SK-N-SH (cell line): ENCODE measurements around the gene SCAI. TPM values are rescaled to one million over a fixed set of nuclear protein-coding genes. Genes with fewer than 3 reads are reported as not detected.

Experiments
- CTCF ChIA-PET: fragments of 300-600, 350-600 bp; formaldehyde crosslinking; extraction: SDS; loops from one replicate; lab custom pipeline; 2021; lab: Yijun Ruan, JAX
- POLR2A ChIA-PET: fragments of 350-600 bp; sonication (Branson Sonifier 250); formaldehyde crosslinking; extraction: SDS; loops from one replicate; lab custom pipeline; 2020; ENCODE audit warnings: antibody characterized with exemption, inconsistent platforms; lab: Yijun Ruan, JAX
- DNase-seq: peaks from one replicate; pipeline ENCODE4 v3.0.0; 2012
- H2AFZ ChIP-seq: fragments of 200-600 bp; sonication (generic); 2 replicates; pipeline ENCODE4 v1.8.1; 2016; ENCODE audit warnings: antibody characterized with exemption, mild to moderate bottlenecking, low read depth
- H3F3A ChIP-seq: fragments of 200-600 bp; sonication (generic); replicated peaks from 2 replicates; pipeline ENCODE3; 2016; ENCODE audit warnings: antibody characterized with exemption, mild to moderate bottlenecking; ENCODE audit not compliant: insufficient read depth
- H3K27ac ChIP-seq, 2 experiments: fragments of 200-500 bp in 1 of 2; fragments of 200-600 bp in 1 of 2; sonication (Bioruptor generic) in 1 of 2; sonication (generic), shearing (Covaris generic) in 1 of 2; 2 replicates each; pipeline versions ENCODE4 v1.5.1 to v1.6.1; 2014 to 2016; ENCODE audit warnings: low read depth in 2 of 2, inconsistent platforms in 1 of 2, low read length in 1 of 2, mild to moderate bottlenecking in 1 of 2, mixed read lengths in 1 of 2
- H3K27me3 ChIP-seq: fragments of 200-600 bp; sonication (generic), shearing (Covaris generic); 2 replicates; pipeline ENCODE4 v1.6.1; 2016; ENCODE audit warnings: mixed run types; ENCODE audit not compliant: insufficient read depth
- H3K36me3 ChIP-seq, 2 experiments: fragments of 200-500 bp in 1 of 2; fragments of 200-600 bp in 1 of 2; sonication (Bioruptor generic) in 1 of 2; sonication (generic) in 1 of 2; replicated peaks in 1 of 2; 2 replicates each; pipeline versions ENCODE3 to v1.5.1; 2014 to 2016; ENCODE audit warnings: low read length in 1 of 2, mild to moderate bottlenecking in 1 of 2; ENCODE audit not compliant: insufficient read depth in 2 of 2, control insufficient read depth in 1 of 2
- H3K4me1 ChIP-seq, 2 experiments: fragments of 200-500 bp in 1 of 2; fragments of 200-600 bp in 1 of 2; sonication (Bioruptor generic) in 1 of 2; sonication (generic), shearing (Covaris generic) in 1 of 2; 2 replicates each; pipeline versions ENCODE4 v1.5.1 to v1.6.1; 2014 to 2016; ENCODE audit warnings: low read depth in 1 of 2, low read length in 1 of 2, mixed run types in 1 of 2; ENCODE audit not compliant: insufficient read depth in 2 of 2, control insufficient read depth in 1 of 2
- H3K4me2 ChIP-seq: fragments of 200-600 bp; sonication (generic), shearing (Covaris generic); 2 replicates; pipeline ENCODE4 v1.6.1; 2017; ENCODE audit warnings: mixed run types
- H3K4me3 ChIP-seq, 2 experiments: fragments of 200-500 bp in 1 of 2; fragments of 200-600 bp in 1 of 2; sonication (Bioruptor generic) in 1 of 2; sonication (generic), shearing (Covaris generic) in 1 of 2; 2 replicates each; pipeline versions ENCODE4 v1.5.1 to v1.8.1; 2014 to 2016; ENCODE audit warnings: low read depth in 2 of 2, inconsistent platforms in 1 of 2, low read length in 1 of 2, mild to moderate bottlenecking in 1 of 2, mixed read lengths in 1 of 2, moderate library complexity in 1 of 2
- H3K79me2 ChIP-seq: fragments of 200-600 bp; sonication (generic); 2 replicates; pipeline ENCODE4 v1.8.1; 2017; ENCODE audit warnings: mild to moderate bottlenecking; ENCODE audit not compliant: insufficient read depth
- H3K9ac ChIP-seq: fragments of 200-600 bp; sonication (generic); 2 replicates; pipeline ENCODE4 v1.6.1; 2017; ENCODE audit warnings: mixed run types
- H3K9me2 ChIP-seq: fragments of 200-600 bp; sonication (generic); 2 replicates; pipeline ENCODE4 v1.6.1; 2017; ENCODE audit warnings: mixed run types
- H3K9me3 ChIP-seq: fragments of 200-600 bp; sonication (generic); 2 replicates; pipeline ENCODE4 v1.6.1; 2017; ENCODE audit warnings: mixed run types, mild to moderate bottlenecking, moderate library complexity
- H4K20me1 ChIP-seq: fragments of 200-600 bp; sonication (generic); 2 replicates; pipeline ENCODE4 v1.6.1; 2017; ENCODE audit warnings: mild to moderate bottlenecking, mixed run types; ENCODE audit not compliant: insufficient read depth
- CHD2 ChIP-seq: fragments of 150-350 bp; IDR thresholded peaks from 2 replicates; pipeline ENCODE4 v1.6.1; 2018; ENCODE audit warnings: low read length; ENCODE audit not compliant: partially characterized antibody
- EP300 ChIP-seq, 2 experiments: IDR thresholded peaks; 2 replicates each; pipeline versions ENCODE4 v1.4.0 to v1.6.1; 2012; ENCODE audit warnings: borderline replicate concordance in 1 of 2, low read depth in 1 of 2, low read length in 1 of 2
- FOXM1 ChIP-seq: IDR thresholded peaks from 2 replicates; pipeline ENCODE4 v1.4.0; 2012; ENCODE audit warnings: low read depth, mild to moderate bottlenecking
- GATA2 ChIP-seq: sonication (generic); formaldehyde crosslinking; IDR thresholded peaks from 2 replicates; pipeline ENCODE4 v1.5.0; 2020; ENCODE audit warnings: mild to moderate bottlenecking, missing genetic modification reagents
- JUND ChIP-seq: IDR thresholded peaks from 2 replicates; pipeline ENCODE4 v1.4.0; 2012
- MEF2A ChIP-seq: IDR thresholded peaks from 2 replicates; pipeline ENCODE4 v1.4.0; 2012; ENCODE audit warnings: low read depth, borderline replicate concordance
- MXI1 ChIP-seq: IDR thresholded peaks from 2 replicates; pipeline ENCODE4 v1.6.1; 2012; ENCODE audit warnings: mild to moderate bottlenecking, low read depth, low read length, improper control_type of control experiment
- SIN3A ChIP-seq: IDR thresholded peaks from 2 replicates; pipeline ENCODE4 v1.6.1; 2012; ENCODE audit warnings: low read depth, mild to moderate bottlenecking, low read length, moderate library complexity, borderline replicate concordance
- SMC3 ChIP-seq: IDR thresholded peaks from 2 replicates; pipeline ENCODE4 v1.6.1; 2012; ENCODE audit warnings: low read depth, low read length, improper control_type of control experiment
- TCF12 ChIP-seq: IDR thresholded peaks from 2 replicates; pipeline ENCODE4 v1.4.0; 2012
- polyA plus RNA-seq, 3 experiments: library from polyadenylated mRNA; depleted of rRNA; stranded (reverse); fragments of >200 nt; gene quantifications; 2 replicates each; pipeline ENCODE4 v1.2.3, GENCODE V29; 2012
- TF ChIP-seq, protein P1 (sequence below): IDR thresholded peaks from 2 replicates; pipeline ENCODE4 v1.6.1; 2012; ENCODE audit warnings: mild to moderate bottlenecking, low read depth, low read length, moderate library complexity
- TF ChIP-seq, protein P2 (sequence below): IDR thresholded peaks from 2 replicates; pipeline ENCODE4; 2012
- TF ChIP-seq, protein P3 (sequence below): fragments of 150-350 bp; IDR thresholded peaks from 2 replicates; pipeline ENCODE4 v1.6.1; 2017; ENCODE audit warnings: antibody characterized with exemption, low read length, low read depth, borderline replicate concordance
- TF ChIP-seq, protein P4 (sequence below): IDR thresholded peaks from 2 replicates; pipeline ENCODE4 v1.4.0; 2012; ENCODE audit warnings: low read depth, borderline replicate concordance
- TF ChIP-seq, protein P5 (sequence below): IDR thresholded peaks from 2 replicates; pipeline ENCODE4 v1.4.0; 2012; ENCODE audit warnings: low read depth

Gene SCAI
- polyA plus RNA-seq, 1 of the 3 experiments (the other 2 are of a cell fraction), result 0.85 TPM

DNA sequence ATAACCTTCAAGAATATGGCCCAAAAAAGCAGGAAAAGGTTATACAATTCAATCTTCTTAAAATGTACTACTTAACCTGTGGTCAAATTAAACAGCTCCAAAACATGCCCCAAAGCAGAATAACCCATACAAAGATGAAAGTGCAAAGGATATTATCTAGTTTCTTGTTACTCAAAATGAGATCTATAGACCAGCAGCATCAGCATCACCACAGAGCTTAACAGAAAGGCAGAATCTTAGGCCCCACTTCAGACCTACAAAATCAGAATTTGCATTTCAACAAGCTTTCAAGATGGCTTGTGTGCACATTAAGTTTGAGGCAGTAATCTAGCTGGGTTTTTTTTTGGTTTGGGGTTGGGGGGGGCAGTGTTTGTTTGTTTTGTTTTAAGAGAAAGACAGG lies 54.0 kb downstream of the SCAI start:
- H3K4me1 ChIP-seq, result no peaks in the 10 kb centered on the region
- POLR2A ChIA-PET, result no interaction called here
- no peaks in the 10 kb centered on the region for H3K36me3 ChIP-seq
- H3K9me2 ChIP-seq, result no peaks in the 10 kb centered on the region
- no peaks in the 10 kb centered on the region for H4K20me1 ChIP-seq
- no peak overlapping the region for H2AFZ ChIP-seq
- TF ChIP-seq CHD2, result no peak
- TF ChIP-seq GATA2 (CRISPR knock-in tag), result no peak
- no peak for TF ChIP-seq FOXM1
- TF ChIP-seq TCF12, result no peak
- no peak for TF ChIP-seq MXI1
- TF ChIP-seq SIN3A, result no peak
- TF ChIP-seq, protein P1, sequence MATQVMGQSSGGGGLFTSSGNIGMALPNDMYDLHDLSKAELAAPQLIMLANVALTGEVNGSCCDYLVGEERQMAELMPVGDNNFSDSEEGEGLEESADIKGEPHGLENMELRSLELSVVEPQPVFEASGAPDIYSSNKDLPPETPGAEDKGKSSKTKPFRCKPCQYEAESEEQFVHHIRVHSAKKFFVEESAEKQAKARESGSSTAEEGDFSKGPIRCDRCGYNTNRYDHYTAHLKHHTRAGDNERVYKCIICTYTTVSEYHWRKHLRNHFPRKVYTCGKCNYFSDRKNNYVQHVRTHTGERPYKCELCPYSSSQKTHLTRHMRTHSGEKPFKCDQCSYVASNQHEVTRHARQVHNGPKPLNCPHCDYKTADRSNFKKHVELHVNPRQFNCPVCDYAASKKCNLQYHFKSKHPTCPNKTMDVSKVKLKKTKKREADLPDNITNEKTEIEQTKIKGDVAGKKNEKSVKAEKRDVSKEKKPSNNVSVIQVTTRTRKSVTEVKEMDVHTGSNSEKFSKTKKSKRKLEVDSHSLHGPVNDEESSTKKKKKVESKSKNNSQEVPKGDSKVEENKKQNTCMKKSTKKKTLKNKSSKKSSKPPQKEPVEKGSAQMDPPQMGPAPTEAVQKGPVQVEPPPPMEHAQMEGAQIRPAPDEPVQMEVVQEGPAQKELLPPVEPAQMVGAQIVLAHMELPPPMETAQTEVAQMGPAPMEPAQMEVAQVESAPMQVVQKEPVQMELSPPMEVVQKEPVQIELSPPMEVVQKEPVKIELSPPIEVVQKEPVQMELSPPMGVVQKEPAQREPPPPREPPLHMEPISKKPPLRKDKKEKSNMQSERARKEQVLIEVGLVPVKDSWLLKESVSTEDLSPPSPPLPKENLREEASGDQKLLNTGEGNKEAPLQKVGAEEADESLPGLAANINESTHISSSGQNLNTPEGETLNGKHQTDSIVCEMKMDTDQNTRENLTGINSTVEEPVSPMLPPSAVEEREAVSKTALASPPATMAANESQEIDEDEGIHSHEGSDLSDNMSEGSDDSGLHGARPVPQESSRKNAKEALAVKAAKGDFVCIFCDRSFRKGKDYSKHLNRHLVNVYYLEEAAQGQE, result no peak
- TF ChIP-seq MEF2A, result no peak
- TF ChIP-seq, protein P2, sequence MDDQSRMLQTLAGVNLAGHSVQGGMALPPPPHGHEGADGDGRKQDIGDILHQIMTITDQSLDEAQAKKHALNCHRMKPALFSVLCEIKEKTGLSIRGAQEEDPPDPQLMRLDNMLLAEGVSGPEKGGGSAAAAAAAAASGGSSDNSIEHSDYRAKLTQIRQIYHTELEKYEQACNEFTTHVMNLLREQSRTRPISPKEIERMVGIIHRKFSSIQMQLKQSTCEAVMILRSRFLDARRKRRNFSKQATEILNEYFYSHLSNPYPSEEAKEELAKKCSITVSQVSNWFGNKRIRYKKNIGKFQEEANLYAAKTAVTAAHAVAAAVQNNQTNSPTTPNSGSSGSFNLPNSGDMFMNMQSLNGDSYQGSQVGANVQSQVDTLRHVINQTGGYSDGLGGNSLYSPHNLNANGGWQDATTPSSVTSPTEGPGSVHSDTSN, result no peak
- TF ChIP-seq SMC3, result no peak
- TF ChIP-seq, protein P3, sequence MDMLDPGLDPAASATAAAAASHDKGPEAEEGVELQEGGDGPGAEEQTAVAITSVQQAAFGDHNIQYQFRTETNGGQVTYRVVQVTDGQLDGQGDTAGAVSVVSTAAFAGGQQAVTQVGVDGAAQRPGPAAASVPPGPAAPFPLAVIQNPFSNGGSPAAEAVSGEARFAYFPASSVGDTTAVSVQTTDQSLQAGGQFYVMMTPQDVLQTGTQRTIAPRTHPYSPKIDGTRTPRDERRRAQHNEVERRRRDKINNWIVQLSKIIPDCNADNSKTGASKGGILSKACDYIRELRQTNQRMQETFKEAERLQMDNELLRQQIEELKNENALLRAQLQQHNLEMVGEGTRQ, result no peak
- TF ChIP-seq EP300 (IDR thresholded peaks at IDR 0.05; ENCODE audit: borderline replicate concordance in 1 of 2, low read depth in 1 of 2, low read length in 1 of 2), result no peak
- TF ChIP-seq, protein P4, sequence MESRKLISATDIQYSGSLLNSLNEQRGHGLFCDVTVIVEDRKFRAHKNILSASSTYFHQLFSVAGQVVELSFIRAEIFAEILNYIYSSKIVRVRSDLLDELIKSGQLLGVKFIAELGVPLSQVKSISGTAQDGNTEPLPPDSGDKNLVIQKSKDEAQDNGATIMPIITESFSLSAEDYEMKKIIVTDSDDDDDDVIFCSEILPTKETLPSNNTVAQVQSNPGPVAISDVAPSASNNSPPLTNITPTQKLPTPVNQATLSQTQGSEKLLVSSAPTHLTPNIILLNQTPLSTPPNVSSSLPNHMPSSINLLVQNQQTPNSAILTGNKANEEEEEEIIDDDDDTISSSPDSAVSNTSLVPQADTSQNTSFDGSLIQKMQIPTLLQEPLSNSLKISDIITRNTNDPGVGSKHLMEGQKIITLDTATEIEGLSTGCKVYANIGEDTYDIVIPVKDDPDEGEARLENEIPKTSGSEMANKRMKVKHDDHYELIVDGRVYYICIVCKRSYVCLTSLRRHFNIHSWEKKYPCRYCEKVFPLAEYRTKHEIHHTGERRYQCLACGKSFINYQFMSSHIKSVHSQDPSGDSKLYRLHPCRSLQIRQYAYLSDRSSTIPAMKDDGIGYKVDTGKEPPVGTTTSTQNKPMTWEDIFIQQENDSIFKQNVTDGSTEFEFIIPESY, result no peak
- TF ChIP-seq, protein P5, sequence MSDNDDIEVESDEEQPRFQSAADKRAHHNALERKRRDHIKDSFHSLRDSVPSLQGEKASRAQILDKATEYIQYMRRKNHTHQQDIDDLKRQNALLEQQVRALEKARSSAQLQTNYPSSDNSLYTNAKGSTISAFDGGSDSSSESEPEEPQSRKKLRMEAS, result no peak
- TF ChIP-seq JUND, result no peak
- CTCF ChIA-PET, result no interaction called here
- H3K27ac ChIP-seq, result no peak overlapping the region
- H3K4me3 ChIP-seq, result no peak overlapping the region
- H3F3A ChIP-seq, result no peaks in the 10 kb centered on the region
- DNase-seq, result no peak
- H3K79me2 ChIP-seq, result no peaks in the 10 kb centered on the region
- no peaks in the 10 kb centered on the region for H3K9me3 ChIP-seq
- no peak overlapping the region for H3K4me2 ChIP-seq
- H3K9ac ChIP-seq, result no peak overlapping the region
- H3K27me3 ChIP-seq, result no peaks in the 10 kb centered on the region
